Cerebellar nuclear complex (tissue), 1 donor: ENCODE results near the gene LY6G5C.
A peak's percentile ranks its signal among the peaks of the same experiment; 100 is the strongest.

Source experiments
- DNase-seq, 2 experiments: peaks; one replicate each; lab custom pipeline; 2025; lab: John Stamatoyannopoulos, UW

Gene LY6G5C, protein sequence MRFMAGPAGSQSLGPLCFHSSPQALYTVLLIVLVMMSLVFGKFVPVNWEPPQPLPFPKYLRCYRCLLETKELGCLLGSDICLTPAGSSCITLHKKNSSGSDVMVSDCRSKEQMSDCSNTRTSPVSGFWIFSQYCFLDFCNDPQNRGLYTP

GRCh38 chr6:31680226-31681134 lies at the start of gene LY6G5C:
Gene LY6G5C, minus strand, starts transcription at chr6:31681067. Its CDS starts 694 bp downstream, at chr6:31680373.
- peak in 1 of 2 experiments; percentile 72 for DNase-seq

- DNase-seq, result no peak
Measured at GRCh38 chr6:31729979-31730630, 49.2 kb upstream of the LY6G5C start.

GRCh38 chr6:31729515-31729978 lies 48.7 kb upstream of the LY6G5C start:
- no peak for DNase-seq

DNA sequence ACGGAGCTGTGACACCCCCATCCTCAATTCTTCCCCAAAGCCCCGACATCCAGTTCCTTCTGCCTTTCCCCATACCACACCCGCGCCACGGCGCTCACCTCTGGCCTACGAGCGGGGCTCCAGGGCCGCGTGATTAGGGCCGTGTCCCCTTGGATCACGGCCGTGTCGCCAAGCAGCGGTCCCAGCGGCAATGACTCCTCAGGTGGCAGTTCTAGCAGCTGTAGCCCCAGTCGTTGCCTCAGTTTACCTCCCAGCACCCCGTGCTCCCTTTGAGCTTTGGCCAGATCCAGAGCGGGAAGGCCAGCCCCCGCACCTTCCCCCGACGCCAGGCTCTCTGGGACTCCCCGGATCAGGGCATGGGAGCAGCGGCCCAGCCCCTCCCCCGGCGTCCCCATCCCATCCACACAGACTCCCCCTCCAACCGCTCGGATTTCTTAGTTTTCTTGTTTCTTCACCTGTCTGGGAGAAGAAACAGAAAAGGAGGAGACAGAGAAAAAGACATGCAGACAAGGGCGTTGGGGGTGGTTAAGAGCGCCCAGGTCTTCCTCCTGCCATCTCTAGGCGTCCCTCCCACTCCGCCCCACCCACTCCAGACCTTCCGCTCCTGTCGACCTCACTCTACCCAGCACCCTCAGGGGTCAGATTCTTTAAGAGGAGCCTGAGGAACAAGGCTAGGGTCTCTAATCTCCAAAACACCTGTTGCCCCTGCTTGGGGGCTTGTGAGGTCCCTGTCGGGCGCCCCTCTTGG lies 48.1 kb upstream of the LY6G5C start, which contains the start of gene DDAH2:
TSS of gene DDAH2 (minus strand) at position 533 of the 748 bp plus-strand sequence. CDS start at position 395, 138 bp downstream.
- DNase-seq, result no peak

- DNase-seq, result no peak
Measured at GRCh38 chr6:31727717-31728671, 47.1 kb upstream of the LY6G5C start.

- DNase-seq, result no peak
Measured at GRCh38 chr6:31727034-31727716, 46.3 kb upstream of the LY6G5C start.

GRCh38 chr6:31725502-31726350 lies 44.9 kb upstream of the LY6G5C start:
- no peak for DNase-seq

DNA sequence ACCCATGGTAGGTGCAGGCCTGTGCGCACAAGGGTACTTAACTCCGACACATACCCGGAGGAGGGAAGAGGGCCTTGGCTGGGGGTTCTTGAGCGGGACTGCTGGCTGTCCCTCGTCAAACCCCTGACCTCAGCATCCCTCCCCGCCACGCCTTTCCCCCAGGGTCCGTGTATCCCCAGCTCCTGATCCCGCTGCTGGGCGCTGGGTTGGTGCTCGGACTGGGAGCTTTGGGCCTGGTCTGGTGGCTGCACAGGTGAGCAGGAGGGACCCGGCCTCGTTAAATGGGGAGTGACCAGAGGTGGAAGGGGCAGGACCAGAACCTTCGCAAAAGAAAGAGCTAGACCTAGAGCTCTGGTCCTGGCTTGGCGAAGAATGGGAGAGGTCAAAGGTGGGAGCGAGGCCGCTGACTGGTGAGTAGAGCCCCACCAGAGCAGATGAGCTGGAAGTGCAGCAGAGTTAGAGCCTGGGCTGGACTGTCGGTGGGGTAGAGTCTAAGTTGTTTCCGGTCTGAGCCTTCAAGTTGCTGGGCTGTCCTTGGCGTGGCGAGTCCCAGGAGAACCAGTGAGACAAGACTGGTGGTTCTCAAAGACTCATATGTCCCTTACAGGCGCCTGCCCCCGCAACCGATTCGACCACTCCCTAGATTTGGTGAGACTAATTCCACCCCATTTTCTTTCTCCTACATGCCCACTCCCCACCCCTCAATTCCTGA lies 43.3 kb upstream of the LY6G5C start:
- DNase-seq, result no peak

DNA sequence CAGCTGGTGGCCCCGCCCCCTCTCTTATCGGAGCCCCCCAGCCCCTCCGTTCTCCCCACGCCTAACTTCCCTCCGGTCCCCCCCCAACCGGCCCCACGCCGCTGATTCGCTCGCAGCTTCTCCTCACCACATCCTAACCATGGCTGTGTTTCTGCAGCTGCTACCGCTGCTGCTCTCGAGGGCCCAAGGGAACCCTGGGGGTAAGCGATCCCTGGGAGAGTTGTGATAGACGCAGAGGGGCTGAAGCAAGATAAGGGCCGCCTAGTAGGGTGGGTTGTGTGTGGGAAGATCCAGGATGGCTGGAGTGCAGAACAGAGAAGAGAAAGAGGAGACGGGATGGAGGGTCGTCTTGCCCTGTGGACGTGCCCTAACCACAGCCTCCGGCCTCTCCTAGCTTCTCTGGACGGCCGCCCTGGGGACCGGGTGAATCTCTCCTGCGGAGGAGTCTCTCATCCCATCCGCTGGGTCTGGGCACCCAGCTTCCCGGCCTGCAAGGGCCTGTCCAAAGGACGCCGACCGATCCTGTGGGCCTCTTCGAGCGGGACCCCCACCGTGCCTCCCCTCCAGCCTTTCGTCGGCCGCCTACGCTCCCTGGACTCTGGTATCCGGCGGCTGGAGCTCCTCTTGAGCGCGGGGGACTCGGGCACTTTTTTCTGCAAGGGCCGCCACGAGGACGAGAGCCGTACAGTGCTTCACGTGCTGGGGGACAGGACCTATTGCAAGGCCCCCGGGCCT lies 42.5 kb upstream of the LY6G5C start, which contains the start of gene MPIG6B:
TSS of gene MPIG6B (plus strand) at position 129 of the 735 bp plus-strand sequence. CDS start at position 140, 11 bp downstream.
- no peak for DNase-seq

DNA sequence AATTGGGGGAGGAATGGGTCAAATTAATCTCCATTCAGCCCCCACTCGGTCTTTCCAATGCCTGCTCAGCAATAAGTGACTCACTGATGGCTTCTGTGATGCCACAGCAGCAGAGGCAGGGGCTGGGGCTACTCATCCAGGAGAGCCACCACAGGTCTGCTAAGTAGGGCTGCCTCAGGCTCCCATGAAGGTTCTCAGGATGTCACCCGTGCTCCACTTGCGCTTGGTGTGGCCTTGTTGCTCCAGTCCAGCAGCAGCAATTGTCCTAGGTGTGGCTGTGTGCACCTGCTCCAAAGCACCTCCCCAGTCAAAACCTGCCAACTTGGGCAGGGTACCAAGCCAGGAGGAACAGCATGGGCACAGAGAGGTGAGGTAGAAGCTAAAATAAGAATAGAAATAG lies 41.3 kb upstream of the LY6G5C start:
- DNase-seq, result no peak

DNA sequence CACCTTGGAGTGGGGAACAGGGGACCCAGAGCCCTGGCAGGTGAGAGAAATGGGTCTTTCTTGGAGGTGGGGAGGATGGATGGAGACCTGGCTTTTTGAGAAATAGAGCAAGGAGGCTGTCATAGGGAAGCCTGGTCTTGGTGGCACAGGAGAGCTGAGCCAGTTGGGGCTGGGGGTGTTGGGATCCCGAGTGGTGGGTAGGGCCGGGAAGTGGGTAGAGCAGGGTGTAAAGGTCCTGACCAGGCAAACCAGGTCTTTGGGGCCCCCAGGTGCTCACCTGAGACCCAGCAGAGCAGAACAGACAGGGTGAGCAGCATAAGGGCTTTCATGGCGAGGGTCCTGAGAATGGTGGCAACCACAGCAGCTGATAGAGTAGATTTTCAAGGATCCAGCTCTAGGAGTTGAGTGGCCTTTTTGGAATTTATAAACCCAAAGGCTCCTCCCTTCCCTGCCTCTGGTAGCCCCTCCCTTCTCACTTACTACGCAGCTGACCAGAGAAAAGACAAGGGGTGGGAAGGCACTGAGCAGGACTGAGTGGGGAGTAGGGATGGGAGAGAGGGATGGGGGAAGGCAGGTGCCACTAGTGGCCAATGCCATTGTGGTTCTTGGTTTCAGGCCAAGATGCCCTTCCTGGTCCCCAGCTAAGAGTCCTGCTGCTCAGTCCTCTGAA lies 40.6 kb upstream of the LY6G5C start, which contains the start of gene LY6G6C:
TSS of gene LY6G6C (minus strand) at position 396 of the 670 bp plus-strand sequence. CDS start at position 329, 67 bp downstream.
- DNase-seq, result no peak

DNA sequence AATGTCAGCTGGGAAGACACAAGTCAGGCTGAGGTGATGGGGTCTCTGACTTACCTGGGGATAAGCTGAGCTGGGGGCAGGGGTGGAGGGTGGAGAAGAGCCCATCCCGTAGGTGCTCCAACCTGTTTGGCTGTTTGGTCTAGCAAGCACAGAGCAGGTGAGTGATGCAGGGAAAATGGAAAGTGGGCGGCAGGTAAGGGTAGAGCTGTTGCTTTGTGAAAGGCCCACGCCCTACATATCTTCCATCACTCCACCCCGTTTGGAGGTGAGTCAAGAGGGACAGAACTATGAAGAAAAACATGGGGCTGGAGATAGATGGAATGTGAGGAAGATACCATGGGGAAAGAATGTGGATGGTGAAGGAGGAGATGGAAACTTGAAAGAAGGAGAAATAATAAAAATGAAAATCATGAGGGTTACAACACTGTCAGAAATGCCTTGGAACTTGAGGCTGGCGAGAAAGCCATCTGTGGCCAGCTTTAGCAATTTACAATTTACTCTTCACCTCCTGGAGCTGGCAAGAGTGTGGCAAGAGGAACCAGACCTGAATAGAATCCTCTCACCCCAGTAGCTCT lies 39.4 kb upstream of the LY6G5C start:
- no peak for DNase-seq

DNA sequence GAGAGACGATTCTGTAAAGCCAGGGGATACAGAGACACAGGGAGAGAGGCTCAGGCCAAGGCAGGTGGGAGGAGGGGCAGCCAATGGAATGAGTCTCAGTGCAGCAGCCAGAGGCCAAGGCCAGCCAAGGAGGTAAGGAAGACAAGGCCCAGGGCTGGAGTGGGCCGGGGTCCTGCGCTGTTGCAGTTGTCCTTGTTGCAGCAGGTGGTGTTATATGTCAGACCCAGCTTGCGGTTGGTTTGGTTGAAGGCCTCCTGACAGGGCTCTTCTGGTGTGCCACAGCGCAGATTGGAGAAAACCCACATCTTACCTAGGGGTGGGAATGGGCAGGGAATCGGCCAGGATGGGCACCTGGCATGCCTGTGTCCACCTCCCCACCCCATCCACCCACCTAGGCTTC lies 38.1 kb upstream of the LY6G5C start:
- DNase-seq, result no peak

DNA sequence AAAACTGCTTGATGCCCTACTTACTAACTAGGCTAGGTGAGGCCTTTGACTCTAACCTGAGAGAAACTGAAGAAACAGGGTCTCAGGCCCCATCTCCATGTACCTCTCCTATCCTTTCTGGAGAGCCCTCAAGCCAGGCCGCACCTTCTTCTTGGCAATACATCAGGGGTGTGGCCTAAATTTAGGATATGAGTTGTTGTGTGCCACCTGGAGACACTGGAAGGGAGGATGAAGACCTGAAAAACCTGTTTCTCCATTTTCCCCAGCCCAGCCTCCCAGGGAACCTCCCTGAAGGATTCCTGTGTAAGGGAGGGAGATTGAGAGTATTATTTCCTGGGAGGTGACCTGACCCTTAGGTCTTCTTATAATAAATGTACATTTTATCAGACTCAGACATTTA lies 37.4 kb upstream of the LY6G5C start:
- DNase-seq, result no peak

DNA sequence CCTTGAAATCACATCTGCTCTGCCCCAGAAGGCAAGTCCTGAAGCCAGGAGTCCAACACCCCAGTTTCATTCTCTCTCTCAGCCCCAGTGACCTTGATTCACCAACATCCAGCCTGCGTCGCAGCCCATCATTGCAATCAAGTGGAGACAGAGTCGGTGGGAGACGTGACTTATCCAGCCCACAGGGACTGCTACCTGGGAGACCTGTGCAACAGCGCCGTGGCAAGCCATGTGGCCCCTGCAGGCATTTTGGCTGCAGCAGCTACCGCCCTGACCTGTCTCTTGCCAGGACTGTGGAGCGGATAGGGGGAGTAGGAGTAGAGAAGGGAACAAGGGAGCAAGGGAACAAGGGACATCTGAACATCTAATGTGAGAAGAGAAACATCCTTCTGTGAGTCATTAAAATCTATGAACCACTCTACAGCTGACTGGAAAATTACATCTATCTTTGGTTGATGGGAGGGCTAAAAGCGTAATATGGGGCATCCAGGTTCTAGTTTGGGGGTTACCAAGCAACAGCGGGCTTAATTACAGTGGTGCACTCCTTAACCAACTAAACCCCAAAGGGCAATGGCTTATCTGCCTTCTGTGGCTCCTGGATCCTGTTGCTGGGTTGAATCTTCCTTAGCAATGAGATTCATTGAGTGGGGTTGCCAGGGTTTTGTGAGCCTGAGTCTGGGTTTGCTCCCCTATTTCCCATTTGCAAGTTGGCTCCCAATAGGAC lies 36.8 kb upstream of the LY6G5C start:
- DNase-seq, result no peak
